ENCODE measurements around the gene NDUFB3.

DNA sequence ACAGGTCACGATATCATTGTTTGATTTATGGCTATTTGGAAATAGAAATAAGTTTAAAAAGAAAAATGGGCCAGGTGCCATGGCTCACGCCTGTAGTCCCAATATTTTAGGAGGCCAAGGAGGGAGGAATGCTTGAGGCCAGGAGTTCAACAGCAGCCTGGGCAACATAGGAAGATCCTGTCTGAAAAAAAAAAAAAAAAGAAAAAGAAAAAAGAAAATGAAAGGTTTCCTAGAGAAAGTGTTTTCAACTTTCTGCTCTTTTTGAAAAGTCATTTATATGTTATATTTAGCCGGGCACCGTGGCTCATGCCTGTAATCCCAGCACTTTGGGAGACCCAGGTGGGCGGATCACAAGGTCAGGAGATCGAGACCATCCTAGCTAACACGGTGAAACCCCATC, 3.2 kb downstream of the NDUFB3 start:
- TF ChIP-seq, protein P1, sequence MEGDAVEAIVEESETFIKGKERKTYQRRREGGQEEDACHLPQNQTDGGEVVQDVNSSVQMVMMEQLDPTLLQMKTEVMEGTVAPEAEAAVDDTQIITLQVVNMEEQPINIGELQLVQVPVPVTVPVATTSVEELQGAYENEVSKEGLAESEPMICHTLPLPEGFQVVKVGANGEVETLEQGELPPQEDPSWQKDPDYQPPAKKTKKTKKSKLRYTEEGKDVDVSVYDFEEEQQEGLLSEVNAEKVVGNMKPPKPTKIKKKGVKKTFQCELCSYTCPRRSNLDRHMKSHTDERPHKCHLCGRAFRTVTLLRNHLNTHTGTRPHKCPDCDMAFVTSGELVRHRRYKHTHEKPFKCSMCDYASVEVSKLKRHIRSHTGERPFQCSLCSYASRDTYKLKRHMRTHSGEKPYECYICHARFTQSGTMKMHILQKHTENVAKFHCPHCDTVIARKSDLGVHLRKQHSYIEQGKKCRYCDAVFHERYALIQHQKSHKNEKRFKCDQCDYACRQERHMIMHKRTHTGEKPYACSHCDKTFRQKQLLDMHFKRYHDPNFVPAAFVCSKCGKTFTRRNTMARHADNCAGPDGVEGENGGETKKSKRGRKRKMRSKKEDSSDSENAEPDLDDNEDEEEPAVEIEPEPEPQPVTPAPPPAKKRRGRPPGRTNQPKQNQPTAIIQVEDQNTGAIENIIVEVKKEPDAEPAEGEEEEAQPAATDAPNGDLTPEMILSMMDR (IDR thresholded peaks at IDR 0.05): no peak
- TF ChIP-seq EP300 (IDR thresholded peaks at IDR 0.05): no peak

All from ovary (tissue), 3 donors.